Upper lobe of left lung (tissue), 4 donors: ENCODE data around the gene FOXE3.

Experiments
- EP300 ChIP-seq, 4 donors: sonication (generic); formaldehyde crosslinking; IDR thresholded peaks; one replicate each; pipeline ENCODE4 v1.5.1; 2017; ENCODE audit warnings: antibody characterized with exemption in 4 of 4, control low read depth in 2 of 4
- POLR2A ChIP-seq, 4 donors: fragments of 450-650 bp; IDR thresholded peaks; one replicate each; pipeline ENCODE4 v1.5.1; 2016 to 2017; ENCODE audit warnings: antibody characterized with exemption in 4 of 4, mild to moderate bottlenecking in 2 of 4
- TF ChIP-seq, protein P1 (sequence below), 6 experiments: fragments of 450-650 bp in 4 of 6; fragments of 200-600 bp in 2 of 6; sonication (generic) in 2 of 6; IDR thresholded peaks; one replicate each; pipeline ENCODE4 v1.5.1; 2016 to 2019; ENCODE audit warnings: antibody characterized with exemption in 6 of 6

DNA sequence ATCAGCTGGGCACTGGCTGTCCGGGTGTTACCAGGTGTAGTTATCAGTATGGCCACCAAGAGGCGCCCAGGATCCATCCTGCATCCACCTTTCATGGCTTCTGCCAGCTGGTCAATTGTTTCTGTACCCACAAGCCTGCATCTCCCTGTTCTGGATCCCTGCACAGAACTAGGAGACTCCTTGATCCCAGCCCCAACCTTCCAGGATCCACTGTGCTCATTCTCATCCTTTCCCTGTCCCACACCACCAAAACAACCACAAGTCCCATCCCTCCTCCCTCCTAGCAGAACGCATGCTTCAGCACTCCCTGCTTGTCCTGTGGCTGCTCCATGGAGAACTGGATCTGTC, 27.2 kb upstream of the FOXE3 start:
- TF ChIP-seq, protein P1, sequence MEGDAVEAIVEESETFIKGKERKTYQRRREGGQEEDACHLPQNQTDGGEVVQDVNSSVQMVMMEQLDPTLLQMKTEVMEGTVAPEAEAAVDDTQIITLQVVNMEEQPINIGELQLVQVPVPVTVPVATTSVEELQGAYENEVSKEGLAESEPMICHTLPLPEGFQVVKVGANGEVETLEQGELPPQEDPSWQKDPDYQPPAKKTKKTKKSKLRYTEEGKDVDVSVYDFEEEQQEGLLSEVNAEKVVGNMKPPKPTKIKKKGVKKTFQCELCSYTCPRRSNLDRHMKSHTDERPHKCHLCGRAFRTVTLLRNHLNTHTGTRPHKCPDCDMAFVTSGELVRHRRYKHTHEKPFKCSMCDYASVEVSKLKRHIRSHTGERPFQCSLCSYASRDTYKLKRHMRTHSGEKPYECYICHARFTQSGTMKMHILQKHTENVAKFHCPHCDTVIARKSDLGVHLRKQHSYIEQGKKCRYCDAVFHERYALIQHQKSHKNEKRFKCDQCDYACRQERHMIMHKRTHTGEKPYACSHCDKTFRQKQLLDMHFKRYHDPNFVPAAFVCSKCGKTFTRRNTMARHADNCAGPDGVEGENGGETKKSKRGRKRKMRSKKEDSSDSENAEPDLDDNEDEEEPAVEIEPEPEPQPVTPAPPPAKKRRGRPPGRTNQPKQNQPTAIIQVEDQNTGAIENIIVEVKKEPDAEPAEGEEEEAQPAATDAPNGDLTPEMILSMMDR (IDR thresholded peaks at IDR 0.05): peak; percentile 46 to 68 (median 65)
- no peak for TF ChIP-seq POLR2A (IDR thresholded peaks at IDR 0.05)
- no peak for TF ChIP-seq EP300 (IDR thresholded peaks at IDR 0.05)
